HCT116 (cell line): Measurements from ENCODE around the gene ZDHHC1. TPM values are rescaled to one million over a fixed set of nuclear protein-coding genes. Genes with fewer than 3 reads are reported as not detected.

ENCODE experiments used
- ATAC-seq: fragments of 200-7000 bp; cut with Tn5 transposase; 2 replicates; pipeline ENCODE4 v1.9.1; 2020; ENCODE audit warnings: mild to moderate bottlenecking, moderate library complexity
- BruUV-seq: library from RNA; stranded (reverse); fragments of 400-500 nt; replicated peaks from 2 replicates; lab custom pipeline; 2021; lab: Mats Ljungman, UMichigan
- CTCF ChIA-PET: fragments of 300-600 bp; sonication (Branson Sonifier 250); formaldehyde crosslinking; loops from one replicate; lab custom pipeline; 2021; ENCODE audit warnings: antibody characterized with exemption; lab: Charles Lee
- POLR2A ChIA-PET: fragments of 300-600, 350-600 bp; sonication (Branson Sonifier 250); formaldehyde crosslinking; loops from one replicate; lab custom pipeline; 2021; ENCODE audit warnings: antibody characterized with exemption; lab: Charles Lee
- RAD21 ChIA-PET, 2 experiments: fragments of 300-600 bp; sonication (Branson Sonifier 250); formaldehyde crosslinking; loops; one replicate each; lab custom pipeline; 2023; ENCODE audit warnings: low total read pairs in 2 of 2; ENCODE audit not compliant: uncharacterized antibody in 2 of 2, unreplicated experiment in 2 of 2, low non-redundant PET in 1 of 2; lab: Charles Lee
- DNase-seq: peaks from one replicate; pipeline ENCODE4 v3.0.0-alpha.2; 2010; ENCODE audit warnings: low read depth, low spot score
- H2AFZ ChIP-seq: fragments of 200-600 bp; shearing (Covaris generic), sonication (generic); 2 replicates; pipeline ENCODE4 v1.6.1; 2017; ENCODE audit warnings: low read depth, mixed run types, mixed read lengths, antibody characterized with exemption, low read length; ENCODE audit not compliant: poor library complexity, severe bottlenecking
- H3K27ac ChIP-seq: 2 replicates; pipeline ENCODE4 v1.5.1; 2012; ENCODE audit warnings: low read depth, low read length
- H3K27me3 ChIP-seq: fragments of 200-600 bp; sonication (generic); 2 replicates; pipeline ENCODE4 v1.6.1; 2016; ENCODE audit warnings: mixed run types, low read length, mixed read lengths; ENCODE audit not compliant: insufficient read depth
- H3K36me3 ChIP-seq, 2 experiments: fragments of 200-500 bp in 1 of 2; fragments of 200-600 bp in 1 of 2; sonication (Bioruptor generic) in 1 of 2; sonication (generic) in 1 of 2; 2 replicates each; pipeline versions ENCODE4 v1.5.1 to v1.6.1; 2014 to 2016; ENCODE audit warnings: low read length in 2 of 2, inconsistent platforms in 1 of 2, mixed read lengths in 1 of 2, mixed run types in 1 of 2; ENCODE audit not compliant: insufficient read depth in 2 of 2, control insufficient read depth in 1 of 2
- H3K4me1 ChIP-seq, 2 experiments: fragments of 200-600 bp in 1 of 2; sonication (generic) in 1 of 2; 2 replicates each; pipeline versions ENCODE4 v1.5.1 to v1.6.1; 2012 to 2017; ENCODE audit warnings: low read length in 2 of 2, inconsistent platforms in 1 of 2, mild to moderate bottlenecking in 1 of 2, mixed read lengths in 1 of 2, mixed run types in 1 of 2, moderate library complexity in 1 of 2; ENCODE audit not compliant: insufficient read depth in 2 of 2, control insufficient read depth in 1 of 2
- H3K4me2 ChIP-seq: fragments of 200-600 bp; sonication (generic); 2 replicates; pipeline ENCODE4 v1.6.1; 2017; ENCODE audit warnings: mixed run types, low read length, mixed read lengths
- H3K4me3 ChIP-seq, 2 experiments: fragments of 200-600 bp in 1 of 2; sonication (generic) in 1 of 2; replicated peaks in 1 of 2; 2 replicates each; pipeline ENCODE4 v1.5.1; 2011 to 2016; ENCODE audit warnings: low read length in 2 of 2, control low read depth in 1 of 2, low read depth in 1 of 2, mild to moderate bottlenecking in 1 of 2, mixed read lengths in 1 of 2, mixed run types in 1 of 2
- H3K79me2 ChIP-seq: fragments of 200-600 bp; sonication (generic); 2 replicates; pipeline ENCODE4 v1.6.1; 2017; ENCODE audit warnings: mild to moderate bottlenecking, mixed run types, low read length, moderate library complexity, mixed read lengths; ENCODE audit not compliant: insufficient read depth
- H3K9ac ChIP-seq: fragments of 200-600 bp; sonication (generic); 2 replicates; pipeline ENCODE4 v1.6.1; 2016; ENCODE audit warnings: low read length, mixed read lengths
- H3K9me2 ChIP-seq: fragments of 200-600 bp; sonication (generic), shearing (Covaris generic); 2 replicates; pipeline ENCODE4 v1.6.1; 2017; ENCODE audit warnings: mixed run types, mild to moderate bottlenecking, moderate library complexity; ENCODE audit not compliant: insufficient read depth
- H3K9me3 ChIP-seq, 2 experiments: fragments of 200-500 bp in 1 of 2; fragments of 200-600 bp in 1 of 2; sonication (Bioruptor generic) in 1 of 2; sonication (generic) in 1 of 2; 2 replicates each; pipeline ENCODE4 v1.6.1; 2014 to 2017; ENCODE audit warnings: low read length in 2 of 2, mixed read lengths in 2 of 2, inconsistent platforms in 1 of 2, low read depth in 1 of 2, mild to moderate bottlenecking in 1 of 2, mixed run types in 1 of 2, moderate library complexity in 1 of 2; ENCODE audit not compliant: control insufficient read depth in 1 of 2, insufficient read depth in 1 of 2
- H4K20me1 ChIP-seq: fragments of 200-600 bp; sonication (generic), shearing (Covaris generic); 2 replicates; pipeline ENCODE4 v1.6.1; 2017; ENCODE audit warnings: mixed run types, mild to moderate bottlenecking, moderate library complexity; ENCODE audit not compliant: insufficient read depth
- ATF3 ChIP-seq: IDR thresholded peaks from 2 replicates; pipeline ENCODE4 v1.6.1; 2012
- CBX3 ChIP-seq: IDR thresholded peaks from 2 replicates; pipeline ENCODE4 v1.6.1; 2012; ENCODE audit warnings: low read depth
- CEBPB ChIP-seq: IDR thresholded peaks from 2 replicates; pipeline ENCODE4 v1.6.1; 2012; ENCODE audit warnings: low read depth
- CTCF ChIP-seq, 3 experiments: fragments of 200-600 bp in 1 of 3; sonication (generic) in 1 of 3; IDR thresholded peaks in 2 of 3; conservative IDR thresholded peaks in 1 of 3; 2 replicates each; pipeline ENCODE4 v1.5.1; 2012 to 2017; ENCODE audit warnings: low read depth in 2 of 3, low read length in 2 of 3, antibody characterized with exemption in 1 of 3, borderline replicate concordance in 1 of 3, control low read depth in 1 of 3, mild to moderate bottlenecking in 1 of 3, mixed read lengths in 1 of 3, mixed run types in 1 of 3, moderate library complexity in 1 of 3; ENCODE audit not compliant: insufficient read depth in 1 of 3
- EGR1 ChIP-seq: IDR thresholded peaks from 2 replicates; pipeline ENCODE4 v1.6.1; 2012; ENCODE audit warnings: low read depth
- ELF1 ChIP-seq: IDR thresholded peaks from 2 replicates; pipeline ENCODE4 v1.6.1; 2012; ENCODE audit warnings: low read depth, borderline replicate concordance
- EZH2 ChIP-seq: fragments of 200-600 bp; sonication (generic); IDR thresholded peaks from 2 replicates; pipeline ENCODE4 v1.6.1; 2017; ENCODE audit warnings: antibody characterized with exemption, mixed run types
- EZH2phosphoT487 ChIP-seq: fragments of 200-600 bp; IDR thresholded peaks from 2 replicates; pipeline ENCODE4 v1.6.1; 2018; ENCODE audit warnings: antibody characterized with exemption, borderline replicate concordance
- POLR2AphosphoS5 ChIP-seq: IDR thresholded peaks from 2 replicates; pipeline ENCODE4 v1.6.1; 2011; ENCODE audit warnings: mild to moderate bottlenecking, low read depth, low read length, moderate library complexity
- RAD21 ChIP-seq: IDR thresholded peaks from 2 replicates; pipeline ENCODE4 v1.6.1; 2012; ENCODE audit warnings: low read depth, mild to moderate bottlenecking
- REST ChIP-seq: IDR thresholded peaks from 2 replicates; pipeline ENCODE4 v1.6.1; 2012; ENCODE audit warnings: low read depth
- SRF ChIP-seq: IDR thresholded peaks from 2 replicates; pipeline ENCODE4 v1.6.1; 2012; ENCODE audit warnings: low read depth
- YY1 ChIP-seq: IDR thresholded peaks from 2 replicates; pipeline ENCODE4 v1.6.1; 2011; ENCODE audit warnings: low read length, low read depth, moderate library complexity, mild to moderate bottlenecking; ENCODE audit not compliant: insufficient replicate concordance; ENCODE audit errors: extremely low read depth
- ZFX ChIP-seq: fragments of 450-650 bp; IDR thresholded peaks from 2 replicates; pipeline ENCODE4 v1.6.1; 2017
- ZNF274 ChIP-seq: fragments of 200-500 bp; sonication (Bioruptor generic); IDR thresholded peaks from 2 replicates; pipeline ENCODE4 v1.6.1; 2014; ENCODE audit warnings: mild to moderate bottlenecking, low read depth, low read length, inconsistent platforms
- intact Hi-C: fragments of 100-400 bp; cut with micrococcal nuclease; formaldehyde crosslinking; loops from 2 replicates; pipeline ENCODE4 v1.10.0; 2022
- total RNA-seq: library from RNA; stranded (reverse); gene quantifications from one replicate; pipeline ENCODE4 v1.2.1, GENCODE V29; 2021; ENCODE audit not compliant: unreplicated experiment

The ZDHHC1 gene
- total RNA-seq, 1 experiment from 2014 or later, result 9.1 TPM

GRCh38 chr16:67463691-67464090 lies 47.4 kb upstream of the ZDHHC1 start:
- no peak overlapping the region for H3K9ac ChIP-seq
- ATAC-seq (no peak), DNase-seq (no peak)
- H2AFZ ChIP-seq, result no peak overlapping the region
- no TSS peak for BruUV-seq
- H3K27me3 ChIP-seq, result no peaks in the 10 kb centered on the region
- H3K9me2 ChIP-seq, result no peaks in the 10 kb centered on the region
- H3K79me2 ChIP-seq, result peaks cover 10% of the 10 kb centered on the region; the same call in 1 of the 2 replicates
- no peak for TF ChIP-seq CBX3
- RAD21 ChIA-PET, result interaction anchor here in 1 of 2 experiments (1.2 kb wide), 1 partner anchor 18 kb away, joined by 5 read pairs; no protein-coding TSS in a partner anchor
- no peaks in the 10 kb centered on the region for H4K20me1 ChIP-seq
- CTCF ChIA-PET, result interaction anchor here (1.1 to 3.4 kb wide), 4 partner anchors 7 to 36 kb away, joined by 3 to 15 read pairs (median 6); no protein-coding TSS in a partner anchor
- POLR2A ChIA-PET, result no interaction called here
- H3K36me3 ChIP-seq, result no peaks in the 10 kb centered on the region
- intact Hi-C loops, result no loop called here
- H3K27ac ChIP-seq, result no peak overlapping the region
- peaks cover 6 to 19% of the 10 kb centered on the region in 2 experiments; a peak in 3 of 4 replicates for H3K4me1 ChIP-seq
- no peak overlapping the region for H3K4me3 ChIP-seq
- H3K4me2 ChIP-seq, result no peak overlapping the region
- no peaks in the 10 kb centered on the region for H3K9me3 ChIP-seq

GRCh38 chr16:67463059-67463458 lies 46.8 kb upstream of the ZDHHC1 start:
- ChIA-PET CTCF (interaction anchor here (1.1 to 2.5 kb wide), 2 partner anchors 16 to 35 kb away, joined by 3 to 7 read pairs; no protein-coding TSS in a partner anchor), POLR2A (no interaction called here), RAD21 (interaction anchor here in 1 of 2 experiments (1.2 kb wide), 1 partner anchor 17 kb away, joined by 5 read pairs; no protein-coding TSS in a partner anchor)
- Histone ChIP-seq H3K9ac (no peak overlapping the region), H2AFZ (no peak overlapping the region), H3K4me2 (no peak overlapping the region), H3K9me2 (no peaks in the 10 kb centered on the region), H3K36me3 (no peaks in the 10 kb centered on the region), H3K27ac (no peak overlapping the region), H4K20me1 (no peaks in the 10 kb centered on the region), H3K27me3 (no peaks in the 10 kb centered on the region), H3K79me2 (peaks cover 10% of the 10 kb centered on the region; the same call in 1 of the 2 replicates), H3K9me3 (no peaks in the 10 kb centered on the region), H3K4me1 (peaks cover 6 to 19% of the 10 kb centered on the region in 2 experiments; a peak in 3 of 4 replicates), H3K4me3 (no peak overlapping the region)
- intact Hi-C loops, result no loop called here
- DNase-seq (no peak), ATAC-seq (no peak)
- no TSS peak for BruUV-seq
- TF ChIP-seq CEBPB (no peak), RAD21 (no peak), ATF3 (no peak), ELF1 (no peak), CBX3 (no peak), ZNF274 (no peak), ZFX (no peak), SRF (no peak), CTCF (IDR thresholded peaks at IDR 0.05 in 2 of 3, conservative IDR thresholded peaks at IDR 0.05 in 1 of 3; ENCODE audit: borderline replicate concordance in 1 of 3, insufficient read depth in 1 of 3, low read depth in 2 of 3, low read length in 2 of 3) (no peak), YY1 (no peak), EZH2 (no peak), POLR2AphosphoS5 (no peak), EGR1 (no peak), EZH2phosphoT487 (no peak), REST (no peak)
